HG03025 (cell line): ENCODE results near the gene PDE2A.
"Not testable (repeated sequence)": the region's sequence is repeated elsewhere in the genome, so short reads cannot be mapped to it uniquely, and the experiment has no call there.

Source experiments
- ATAC-seq: cut with Tn5 transposase; IDR thresholded peaks from one replicate; pipeline ENCODE4 v1.9.1; 2021; ENCODE audit warnings: mild to moderate bottlenecking, moderate library complexity; ENCODE audit not compliant: unreplicated experiment, low FRiP score

Gene PDE2A

DNA sequence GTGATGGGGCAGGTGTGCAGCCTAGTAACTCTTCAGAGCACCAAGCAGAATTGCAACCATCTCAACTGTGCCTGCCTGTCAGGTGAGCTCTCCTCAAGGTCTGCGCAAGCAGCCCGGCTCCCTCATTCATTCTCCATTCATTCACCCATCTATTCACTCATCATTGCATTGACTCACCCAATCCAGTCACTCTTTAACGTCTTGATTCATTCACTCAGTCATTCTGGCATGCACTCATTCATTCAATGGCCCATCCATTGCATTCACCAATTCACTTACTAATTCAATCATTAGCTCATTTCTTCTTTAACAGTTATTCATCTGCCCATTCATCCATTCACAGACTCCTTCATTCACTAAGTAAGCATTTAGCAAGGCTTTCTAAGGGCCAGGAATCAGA, 111.8 kb downstream of the PDE2A start:
- no peak for ATAC-seq

GRCh38 chr11:72561856-72562255, 112.4 kb downstream of the PDE2A start:
- ATAC-seq = no peak

DNA sequence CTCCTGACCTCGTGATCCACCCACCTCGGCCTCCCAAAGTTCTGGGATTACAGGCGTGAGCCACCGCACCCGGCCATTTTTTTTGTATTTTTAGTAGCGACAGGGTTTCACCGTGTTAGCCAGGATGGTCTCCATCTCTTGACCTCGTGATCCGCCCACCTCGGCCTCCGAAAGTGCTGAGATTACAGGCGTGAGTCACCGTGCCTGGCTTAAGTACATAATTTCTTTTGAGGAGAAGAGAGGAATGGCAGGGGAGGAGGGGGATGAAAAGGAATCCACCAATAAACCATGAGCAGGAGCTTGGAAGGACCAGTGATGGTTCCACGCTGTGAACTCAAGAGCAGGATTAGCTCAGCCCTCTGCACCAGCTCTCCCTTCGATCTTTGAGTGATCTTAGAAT, 113.4 kb downstream of the PDE2A start:
- ATAC-seq = not testable (repeated sequence)

DNA sequence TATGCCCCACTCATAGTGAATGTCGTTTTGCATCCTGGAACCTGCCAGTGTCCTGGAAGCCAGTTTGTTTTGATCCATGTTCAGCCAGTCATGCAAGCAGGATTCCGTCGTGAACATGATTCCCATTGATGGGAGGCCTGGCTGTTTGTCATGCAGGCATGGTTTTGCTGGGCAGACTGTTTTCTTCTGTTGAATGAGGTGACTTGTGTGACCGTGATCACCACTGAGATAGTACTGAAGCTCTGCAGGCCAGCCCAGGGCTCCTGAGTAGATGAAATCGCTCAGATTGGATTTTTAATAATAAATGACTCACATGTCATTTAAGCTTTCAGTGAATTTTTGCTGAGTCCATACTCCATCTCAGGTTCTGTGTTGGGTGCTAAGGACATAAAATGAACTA, 117.8 kb downstream of the PDE2A start:
- no peak for ATAC-seq

GRCh38 chr11:72555014-72555522, 119.2 kb downstream of the PDE2A start:
- ATAC-seq = not testable (repeated sequence)

DNA sequence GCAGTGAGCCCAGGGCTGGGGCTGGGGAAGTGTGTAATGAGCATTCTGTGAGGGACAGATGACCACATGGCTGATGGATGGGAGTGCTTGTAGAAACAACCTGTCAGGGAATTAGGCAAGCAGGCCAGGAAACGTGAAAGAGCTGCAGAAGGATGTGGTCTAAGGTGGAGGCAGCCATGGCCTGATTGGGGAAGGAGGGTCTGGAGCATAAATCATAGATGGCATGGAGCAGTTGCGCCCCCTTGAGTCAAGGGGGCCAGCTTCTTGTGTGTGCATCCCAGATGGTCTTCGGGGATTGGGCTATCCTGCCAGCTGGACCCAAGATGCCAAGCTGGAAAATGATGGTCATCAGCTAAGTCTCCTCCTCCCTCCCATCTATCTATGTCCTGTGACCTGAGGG, 120.5 kb downstream of the PDE2A start:
- no peak for ATAC-seq

DNA sequence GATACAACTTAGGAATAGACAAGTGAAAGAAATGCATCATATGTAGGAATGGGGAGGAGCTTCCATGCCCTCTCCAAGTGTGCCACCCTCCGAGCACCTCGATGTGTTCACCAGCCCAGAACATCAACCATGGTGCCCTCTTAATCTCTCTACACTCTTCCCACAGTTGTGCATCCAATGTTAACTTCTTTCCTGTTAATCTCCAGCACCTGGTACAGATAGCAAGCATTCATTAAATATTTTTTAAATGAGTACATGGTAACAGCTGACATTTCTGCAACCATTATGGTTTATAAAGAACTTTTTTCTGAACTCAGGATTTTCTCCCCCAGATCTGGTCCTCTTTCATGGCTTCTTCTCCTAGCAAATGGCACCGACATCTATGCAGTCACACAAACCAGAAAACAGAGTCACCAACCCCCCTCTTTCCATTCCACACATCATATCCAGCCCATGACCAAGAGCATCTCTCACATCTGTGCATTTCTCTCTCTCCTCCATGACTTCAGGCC, 121.8 kb downstream of the PDE2A start:
- no peak for ATAC-seq

DNA sequence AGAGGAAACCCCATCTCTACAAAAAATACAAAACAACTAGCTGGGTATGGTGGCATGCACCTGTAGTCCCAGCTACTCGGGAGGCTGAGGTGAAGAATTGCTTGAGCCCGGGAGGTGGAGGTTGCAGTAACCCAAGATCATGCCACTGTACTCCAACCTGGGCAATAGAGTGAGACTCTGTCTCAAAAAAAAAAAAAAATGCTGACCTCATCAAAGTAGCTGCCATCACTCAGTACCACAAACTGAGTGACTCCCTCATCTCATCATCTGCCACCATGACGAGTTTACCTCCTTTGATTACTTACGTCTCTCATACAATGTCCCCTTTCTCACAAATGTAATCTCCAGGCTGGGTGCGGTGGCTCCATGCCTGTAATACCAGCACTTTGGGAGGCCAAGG, 122.7 kb downstream of the PDE2A start:
- ATAC-seq = no peak

DNA sequence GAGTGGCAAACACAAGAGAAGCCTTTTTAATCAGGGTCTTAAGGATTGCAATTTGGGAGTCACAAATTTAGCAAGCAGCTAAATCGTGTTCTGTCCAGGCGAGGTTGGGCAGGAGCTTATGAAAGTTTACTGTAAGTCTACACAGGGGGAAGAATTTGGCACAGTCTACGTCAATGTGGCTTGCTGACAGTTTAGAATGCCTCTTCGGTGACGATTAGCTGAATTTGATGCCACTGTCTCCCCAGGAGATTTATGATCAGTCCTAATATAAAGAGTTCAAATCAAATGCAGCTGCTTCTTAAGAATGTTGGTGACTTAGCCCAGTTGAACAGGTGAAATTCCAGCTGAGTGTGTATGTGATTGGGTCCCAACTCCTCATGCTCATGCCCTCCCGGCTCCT, 125.8 kb downstream of the PDE2A start:
- ATAC-seq = no peak

GRCh38 chr11:72546866-72547265, 127.4 kb downstream of the PDE2A start:
- ATAC-seq = no peak

GRCh38 chr11:72544589-72544988, 129.6 kb downstream of the PDE2A start:
- ATAC-seq = no peak

- no peak for ATAC-seq
These were observed 130.2 kb downstream of the PDE2A start for GRCh38 chr11:72543849-72544542.

- ATAC-seq = no peak
These were observed 132.8 kb downstream of the PDE2A start for GRCh38 chr11:72541257-72541974.

GRCh38 chr11:72537051-72537450, 137.2 kb downstream of the PDE2A start:
- no peak for ATAC-seq

GRCh38 chr11:72535194-72535547, 139.1 kb downstream of the PDE2A start:
- no peak for ATAC-seq

DNA sequence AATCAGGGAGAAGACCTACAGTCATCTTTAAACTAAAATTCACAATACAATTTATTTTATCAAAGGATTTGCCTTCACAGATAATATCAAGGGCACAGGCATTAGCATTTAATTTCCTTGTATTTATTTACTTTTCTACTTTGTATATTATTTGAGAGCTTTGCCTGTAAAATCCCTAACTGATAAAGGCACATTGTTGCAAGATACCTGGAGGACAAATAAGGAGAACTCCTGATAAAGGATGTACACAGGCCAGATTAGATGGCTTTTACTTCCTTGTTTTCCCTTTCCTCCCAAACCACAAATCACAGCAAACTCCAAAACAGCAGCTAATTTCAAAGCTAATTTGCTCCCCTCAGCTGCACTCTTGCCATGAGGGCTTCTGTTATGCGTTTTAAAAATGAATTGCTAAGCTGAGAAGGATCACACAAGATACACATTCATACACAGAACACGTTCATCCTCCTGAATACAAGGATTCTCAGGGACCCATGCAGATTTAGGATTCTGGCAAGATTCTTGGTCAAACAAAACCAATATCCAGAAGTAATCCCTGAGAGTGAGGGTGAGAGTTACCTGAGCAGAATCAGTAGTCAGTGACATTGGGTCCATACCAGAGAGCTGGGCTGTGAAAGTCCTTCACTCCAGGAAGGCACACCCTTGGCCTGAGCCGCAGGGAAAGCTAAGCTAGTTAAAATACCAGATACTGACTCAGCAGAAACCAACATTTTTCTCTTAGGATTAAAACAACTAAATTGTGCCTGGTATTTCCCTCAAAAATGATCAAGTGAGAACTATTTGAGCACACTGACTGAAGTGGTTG, 139.6 kb downstream of the PDE2A start:
- ATAC-seq = no peak

DNA sequence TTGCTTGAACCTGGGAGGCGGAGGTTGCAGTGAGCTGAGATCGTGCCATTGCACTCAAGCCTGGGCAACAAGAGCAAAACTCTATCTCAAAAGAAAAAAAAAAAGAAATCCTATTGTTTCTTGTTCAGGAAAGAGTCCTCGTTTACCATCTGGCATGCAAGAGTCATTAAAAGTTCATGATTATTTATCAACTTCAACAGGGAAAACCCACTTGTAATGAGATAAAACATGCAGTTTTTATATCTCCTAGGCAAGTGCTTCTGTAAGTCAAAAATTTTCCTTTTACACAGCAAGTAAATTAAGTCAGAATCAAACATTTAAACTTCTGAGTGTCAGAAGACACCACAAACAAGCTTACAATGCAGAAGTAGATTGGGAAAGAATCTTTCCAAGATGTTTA, 145.2 kb downstream of the PDE2A start:
- no peak for ATAC-seq

DNA sequence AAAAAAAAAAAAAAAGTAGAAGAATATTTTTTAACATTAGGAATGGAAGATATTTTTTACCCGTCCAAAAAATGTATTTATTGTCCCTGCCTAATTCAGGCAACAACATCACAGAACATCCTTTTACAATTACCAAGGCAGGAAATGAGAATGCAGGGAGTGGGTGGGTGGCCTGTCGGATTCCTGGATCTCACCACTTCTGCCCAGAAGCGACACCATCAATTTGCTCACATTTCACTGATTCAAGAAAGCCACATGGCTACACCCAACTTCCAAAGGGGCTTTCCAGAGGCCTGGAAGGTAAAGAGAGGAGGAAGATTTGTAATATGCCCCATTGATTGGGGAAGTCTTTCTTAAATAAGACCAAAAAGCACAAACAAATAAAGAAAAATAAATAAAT, 146.1 kb downstream of the PDE2A start:
- ATAC-seq = no peak
